GM18505 (cell line): Measurements from ENCODE around the gene BAZ1B.
"Not testable (repeated sequence)": the region's sequence is repeated elsewhere in the genome, so short reads cannot be mapped to it uniquely, and the experiment has no call there.

Experiments used
- ATAC-seq: cut with Tn5 transposase; IDR thresholded peaks from one replicate; pipeline ENCODE4 v1.9.1; 2021; ENCODE audit not compliant: unreplicated experiment
- POLR2A ChIP-seq: IDR thresholded peaks from 4 replicates; pipeline ENCODE4 v1.6.1; 2011; ENCODE audit warnings: borderline replicate concordance; ENCODE audit not compliant: insufficient read depth, insufficient read length; ENCODE audit errors: extremely low read depth

The BAZ1B gene

GRCh38 chr7:73530800-73531199 is 8.7 kb upstream of the BAZ1B start:
- no peak for ATAC-seq

GRCh38 chr7:73526896-73527821 is 5.1 kb upstream of the BAZ1B start:
- no peak for TF ChIP-seq POLR2A
- ATAC-seq: no peak

More at GRCh38 chr7:73530800-73531199, 8.7 kb upstream of the BAZ1B start:
- no peak for TF ChIP-seq POLR2A

DNA sequence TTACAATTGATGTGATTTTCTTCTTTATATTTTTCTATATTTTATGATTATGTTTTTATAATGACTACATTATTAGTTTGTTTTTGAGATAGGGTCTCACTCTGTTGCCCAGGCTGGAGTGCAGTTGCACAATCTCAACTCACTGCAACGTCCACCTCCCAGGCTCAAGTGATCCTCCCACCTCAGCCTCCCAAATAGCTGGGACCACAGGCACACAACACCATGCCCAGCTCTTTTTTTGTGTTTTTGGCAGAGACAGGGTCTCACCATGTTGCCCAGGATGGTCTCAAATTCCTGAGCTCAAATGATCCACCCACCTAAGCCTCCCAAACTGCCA is 4.0 kb upstream of the BAZ1B start:
- ATAC-seq: not testable (repeated sequence)

DNA sequence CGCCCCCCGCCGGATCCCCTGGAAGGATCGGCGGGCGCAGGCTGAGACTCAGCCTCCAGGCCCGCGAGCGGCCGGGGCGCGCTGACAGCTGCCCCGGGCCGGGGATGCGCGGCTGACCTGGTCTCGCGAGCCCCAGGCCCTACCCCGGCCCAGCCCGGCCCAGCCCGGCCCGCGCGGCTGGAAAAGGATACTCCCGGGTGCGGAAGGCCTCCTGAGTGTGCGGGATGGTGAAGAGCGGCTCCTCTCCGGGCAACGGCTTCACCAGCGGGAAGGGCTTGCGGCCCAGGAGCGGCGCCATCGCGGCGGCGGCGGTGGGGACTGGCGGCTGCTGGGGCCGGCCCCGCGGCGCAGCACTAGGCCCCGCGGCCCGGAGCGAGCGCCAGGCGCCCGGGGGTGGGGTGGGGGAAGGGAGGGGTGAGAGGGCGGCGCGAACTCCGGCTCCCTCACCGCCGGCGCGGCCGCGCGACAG is 423 bp downstream of the BAZ1B start:
- ATAC-seq: peak; percentile 47
- peak; percentile 52 for TF ChIP-seq POLR2A

DNA sequence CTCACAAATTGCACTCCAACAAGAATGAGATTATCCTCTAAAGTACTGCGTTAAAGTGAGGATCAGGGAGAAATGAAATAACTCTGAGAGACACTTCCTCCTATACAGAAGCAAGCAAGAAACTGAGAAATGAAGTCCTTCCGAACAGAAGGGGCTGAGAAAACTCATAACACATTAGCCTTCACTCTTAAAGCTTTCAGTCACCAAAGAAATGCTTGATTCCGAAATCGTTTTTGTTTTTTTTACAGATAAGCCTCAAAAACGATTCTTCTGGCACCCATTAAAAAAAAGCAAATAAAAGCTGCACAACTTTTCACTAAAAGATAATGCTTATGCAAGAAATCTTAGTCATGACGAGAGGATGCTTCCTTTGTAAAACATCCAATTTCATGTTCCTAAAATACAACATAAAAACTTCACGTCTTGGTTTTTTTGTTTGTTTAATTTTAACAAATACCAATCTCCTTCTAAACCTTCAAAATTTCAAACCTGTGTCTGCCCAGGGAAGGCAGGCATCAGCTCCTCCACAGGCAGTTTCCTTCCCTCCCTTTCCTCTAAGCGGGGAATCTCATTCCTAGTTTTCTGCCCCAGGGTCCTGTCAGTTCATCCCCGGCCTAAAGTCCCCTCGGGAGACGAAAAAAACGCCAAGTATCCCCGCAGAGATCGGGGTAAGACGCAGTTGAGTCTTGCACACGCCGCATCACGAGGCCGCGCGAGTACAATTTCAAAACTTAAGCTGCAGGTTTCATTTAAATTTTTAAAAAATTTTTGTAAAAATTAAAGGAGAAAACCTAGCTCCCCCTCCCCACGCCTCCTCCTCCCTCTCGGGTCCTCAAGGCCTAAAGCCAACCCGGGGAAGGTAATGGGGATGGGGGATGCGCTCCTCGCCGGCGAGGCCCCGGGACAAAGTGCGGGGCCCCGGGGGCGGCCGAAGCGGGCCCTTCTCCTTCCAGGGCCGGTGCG is 1.1 kb downstream of the BAZ1B start:
- TF ChIP-seq POLR2A: no peak
- ATAC-seq: peak; percentile 1

DNA sequence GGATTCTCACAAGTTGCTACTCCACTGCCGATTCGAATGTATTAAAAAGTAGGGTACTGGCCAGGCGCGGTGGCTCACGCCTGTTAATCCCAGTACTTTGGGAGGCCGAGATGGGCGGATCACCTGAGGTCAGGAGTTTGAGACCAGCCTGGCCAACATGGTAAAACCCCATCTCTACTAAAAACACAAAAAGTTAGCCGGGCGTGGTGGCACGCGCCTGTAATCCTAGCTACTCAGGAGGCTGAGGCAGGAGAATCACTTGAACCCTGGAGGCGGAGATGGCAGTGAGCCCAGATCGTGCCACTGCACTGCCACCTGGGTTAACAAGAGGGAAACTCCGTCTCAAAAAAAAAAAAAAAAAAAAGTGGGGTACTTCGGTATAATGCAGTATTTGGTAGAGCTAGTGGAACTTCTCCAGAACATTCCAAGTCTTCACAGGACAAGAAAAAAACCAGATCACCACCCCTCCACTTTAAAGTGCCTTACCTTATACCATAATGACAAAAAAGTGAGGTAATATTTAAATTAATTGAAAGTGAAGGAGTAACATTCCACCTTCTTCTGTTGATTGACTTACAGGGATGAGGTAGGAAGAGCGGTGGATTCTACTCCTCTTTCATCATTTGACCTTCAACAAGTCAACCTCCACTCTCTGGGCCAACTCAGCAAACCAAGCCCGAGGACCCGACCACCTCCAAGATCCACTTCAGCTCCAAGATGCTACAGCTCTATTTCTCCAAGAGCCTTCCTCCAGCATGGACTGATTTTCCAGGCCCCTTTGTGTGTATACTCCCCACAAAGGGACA is 2.0 kb downstream of the BAZ1B start:
- ATAC-seq: no peak
- no peak for TF ChIP-seq POLR2A

DNA sequence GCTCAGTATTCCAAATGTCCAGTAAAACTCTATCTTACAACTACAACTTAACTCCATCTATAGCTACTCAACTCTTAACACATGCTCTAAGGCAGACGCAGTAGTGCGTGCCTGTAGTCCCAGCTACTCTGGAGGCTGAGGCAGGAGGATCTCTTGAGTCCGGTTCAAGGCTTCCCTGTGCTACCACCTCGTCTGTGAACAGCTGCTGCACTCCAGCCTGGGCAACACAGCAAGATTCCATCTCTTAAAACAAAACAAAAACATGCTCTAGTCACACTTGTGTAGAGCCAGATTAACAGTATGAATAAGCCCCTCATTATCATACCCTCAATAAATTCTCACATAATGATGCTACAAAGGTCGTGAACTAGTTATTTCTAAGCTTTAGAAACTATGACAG is 3.6 kb downstream of the BAZ1B start:
- no peak for ATAC-seq
- no peak for TF ChIP-seq POLR2A

DNA sequence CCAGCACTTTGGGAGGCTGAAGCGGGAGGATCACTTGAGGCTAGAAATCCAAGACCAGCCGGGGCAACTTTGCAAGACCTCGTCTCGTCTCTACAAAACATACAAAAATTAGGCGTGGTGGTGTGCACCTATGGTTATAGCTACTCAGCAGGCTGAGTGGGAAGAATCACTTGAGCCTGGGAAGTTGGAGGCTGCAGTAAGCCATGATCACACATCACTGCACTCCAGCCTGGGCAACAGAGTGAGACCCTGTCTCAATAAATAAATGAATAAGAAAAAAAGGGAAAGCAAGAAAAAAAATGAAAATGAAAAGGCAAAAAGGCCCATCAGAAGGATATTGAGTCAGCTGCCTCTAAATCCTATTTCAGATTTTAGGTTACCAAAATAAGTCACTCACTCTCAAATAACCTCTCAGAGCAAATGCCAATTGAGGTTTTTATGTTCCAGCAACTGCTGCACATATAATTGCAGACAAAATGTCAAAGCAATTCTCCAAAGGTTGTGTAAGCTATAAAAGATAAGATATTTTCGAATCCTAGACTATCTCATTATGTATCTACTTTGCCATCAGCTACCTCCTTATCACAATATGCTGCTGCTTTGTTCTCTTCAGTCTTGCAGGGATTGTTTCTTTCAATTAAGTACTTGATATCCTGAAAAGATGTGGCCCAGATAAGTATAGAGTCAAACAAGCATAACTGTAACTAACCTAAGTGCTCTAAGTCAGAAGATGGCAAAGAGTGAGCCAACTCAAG is 4.7 kb downstream of the BAZ1B start:
- ATAC-seq: no peak
- no peak for TF ChIP-seq POLR2A

GRCh38 chr7:73515178-73515577 is 6.9 kb downstream of the BAZ1B start:
- no peak for ATAC-seq
- no peak for TF ChIP-seq POLR2A

- TF ChIP-seq POLR2A: no peak
- no peak for ATAC-seq
These were observed 9.9 kb downstream of the BAZ1B start for GRCh38 chr7:73512018-73512780.

DNA sequence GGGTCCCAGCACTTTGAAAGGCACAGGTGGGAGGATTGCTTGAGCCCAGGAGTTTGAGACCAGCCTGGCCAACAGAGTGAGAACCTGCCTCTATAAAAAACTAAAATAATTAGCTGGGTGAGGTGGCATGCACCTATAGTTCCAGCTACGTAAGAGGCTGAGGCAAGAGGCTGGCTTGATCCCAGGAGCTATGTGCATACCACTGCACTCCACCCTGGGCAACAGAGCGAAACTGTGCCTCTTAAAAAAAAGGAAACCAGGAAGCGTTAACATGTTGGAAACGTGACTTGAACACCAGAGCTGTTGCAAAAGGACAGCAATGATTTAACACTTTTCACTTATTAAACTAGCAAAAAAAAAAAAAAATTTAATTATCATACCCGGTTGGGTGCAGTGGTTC is 12.6 kb downstream of the BAZ1B start:
- ATAC-seq: no peak

DNA sequence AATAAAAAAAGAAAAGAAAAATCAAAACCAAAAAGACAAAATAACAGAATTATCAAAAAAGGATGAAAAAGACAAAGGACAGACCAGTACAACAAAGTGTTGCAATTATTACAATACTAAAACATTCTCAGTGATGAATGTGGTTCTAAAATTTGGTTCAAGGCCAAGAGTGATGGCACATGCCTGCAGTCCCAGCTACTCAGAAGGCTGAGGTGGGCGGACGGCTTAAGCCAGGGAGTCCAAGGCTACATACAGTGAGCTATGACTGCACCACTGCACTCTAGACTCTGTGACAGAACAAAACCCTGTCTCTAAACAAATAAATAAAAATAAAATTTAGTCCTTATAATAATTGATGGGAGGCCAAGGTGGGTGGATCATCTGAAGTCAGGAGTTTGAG is 14.5 kb downstream of the BAZ1B start:
- ATAC-seq: no peak
- TF ChIP-seq POLR2A: no peak

More for the DNA sequence above, 12.6 kb downstream of the BAZ1B start:
- no peak for TF ChIP-seq POLR2A

DNA sequence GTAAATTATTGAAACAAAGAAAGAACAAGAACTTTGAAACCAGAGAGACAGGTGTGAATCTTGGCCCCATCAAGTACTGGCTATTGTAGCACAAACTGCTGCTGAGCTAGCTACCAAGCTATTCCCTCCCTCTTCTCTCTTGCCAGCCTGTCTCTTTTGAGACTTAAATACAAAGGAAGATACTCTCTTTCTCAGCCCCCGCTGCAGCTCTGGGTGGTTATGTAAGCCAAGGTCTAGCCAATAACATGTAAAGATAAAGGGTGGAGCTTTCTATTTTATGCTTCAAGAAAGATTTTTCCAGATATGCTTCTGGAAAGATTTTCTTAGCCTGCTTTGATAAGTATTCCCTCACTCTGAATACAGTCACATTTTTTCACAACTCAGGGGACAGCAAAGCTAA is 17.2 kb downstream of the BAZ1B start:
- no peak for ATAC-seq
- TF ChIP-seq POLR2A: no peak
